Measurements from ENCODE around the gene ZBTB43. TPM values are rescaled to one million over a fixed set of nuclear protein-coding genes. Genes with fewer than 3 reads are reported as not detected.
A peak's percentile ranks its signal among the peaks of the same experiment; 100 is the strongest.
"Not testable (repeated sequence)": the region's sequence is repeated elsewhere in the genome, so short reads cannot be mapped to it uniquely, and the experiment has no call there.

Gene ZBTB43
- total and polyA plus RNA-seq, 3 experiments from 2014 or later = 14.6 to 22.8 (median 21.8) TPM

- no peaks in the 10 kb centered on the region for H3K27me3 ChIP-seq (ENCODE audit: insufficient read depth, low read length, poor library complexity, severe bottlenecking)
- H3K27ac ChIP-seq (ENCODE audit: low read depth, low read length) = peak overlapping the region; percentile 96
- H3K9me3 Mint-ChIP-seq = peaks cover 0 to 2% (median 0%) of the 10 kb centered on the region in 5 donors
- H3K27me3 Mint-ChIP-seq = peaks cover 0 to 2% of the 10 kb centered on the region in 2 donors
- DNase-seq = no peak
- CTCF ChIA-PET = interaction anchor here (1.1 kb wide), 1 partner anchor 99 kb away, joined by 4 read pairs; no protein-coding TSS in a partner anchor
- POLR2A ChIA-PET = interaction anchor here (1.8 kb wide), 1 partner anchor 83 kb away, joined by 9 read pairs; no protein-coding TSS in a partner anchor
- H3K4me3 Mint-ChIP-seq = peak overlapping the region; percentile 92 to 100 (median 94)
- H3K36me3 ChIP-seq (ENCODE audit: insufficient read depth, low read length) = peaks cover 7% of the 10 kb centered on the region
- H3K27ac Mint-ChIP-seq = peak overlapping the region; percentile 94 to 100 (median 99)
- no peaks in the 10 kb centered on the region for H3K9me3 ChIP-seq (ENCODE audit: low read length)
- peaks cover 23% of the 10 kb centered on the region for H3K4me1 ChIP-seq (ENCODE audit: insufficient read depth, low read length)
- H3K4me1 Mint-ChIP-seq = peaks cover 40 to 55% (median 55%) of the 10 kb centered on the region in 3 donors
- H3K36me3 Mint-ChIP-seq = peaks cover 0 to 33% (median 0%) of the 10 kb centered on the region in 3 donors
- peak overlapping the region; percentile 94 for H3K4me3 ChIP-seq (ENCODE audit: low read length)
These were observed 1.5 kb downstream of the ZBTB43 start for GRCh38 chr9:126806336-126806735.

DNA sequence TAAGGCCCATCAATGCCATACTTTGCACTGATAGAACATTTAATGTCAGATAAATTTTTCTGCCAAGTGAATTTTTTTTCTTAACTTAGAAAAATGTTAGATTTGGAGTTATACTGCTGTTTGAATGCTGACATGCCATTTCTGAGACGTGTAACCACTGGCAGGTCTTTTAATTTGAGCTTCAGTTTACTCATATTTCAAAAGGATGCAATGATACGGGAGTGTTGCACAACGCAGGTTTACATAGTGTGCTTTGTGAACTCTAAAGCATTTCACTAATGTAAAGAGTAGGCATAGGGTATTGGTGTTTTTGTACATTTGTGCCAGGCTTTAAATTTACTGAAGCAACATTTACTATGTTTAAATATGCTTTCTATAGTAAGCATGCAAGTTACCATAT lies 4.2 kb downstream of the ZBTB43 start:
- POLR2A ChIA-PET = no interaction called here
- H3K4me3 Mint-ChIP-seq = no peak overlapping the region

GRCh38 chr9:126810221-126810620 lies 5.4 kb downstream of the ZBTB43 start:
- POLR2A ChIA-PET; H3K4me3 ChIP-seq (ENCODE audit: low read length); H3K9me3 ChIP-seq (ENCODE audit: low read length); H3K27me3 Mint-ChIP-seq; H3K36me3 ChIP-seq (ENCODE audit: insufficient read depth, low read length); H3K27me3 ChIP-seq (ENCODE audit: insufficient read depth, low read length, poor library complexity, severe bottlenecking); CTCF ChIA-PET; H3K27ac ChIP-seq (ENCODE audit: low read depth, low read length); DNase-seq; H3K9me3 Mint-ChIP-seq: not testable (repeated sequence)
- peaks cover 20% of the 10 kb centered on the region for H3K4me1 ChIP-seq (ENCODE audit: insufficient read depth, low read length)
- Mint-ChIP-seq H3K4me3 (peak overlapping the region in 1 of 7 donors; percentile 51), H3K4me1 (peaks cover 50 to 69% (median 66%) of the 10 kb centered on the region in 3 donors), H3K36me3 (peaks cover 13 to 56% (median 15%) of the 10 kb centered on the region in 3 donors), H3K27ac (peak overlapping the region in 1 of 8 donors; percentile 64)

More for the DNA sequence above, 4.2 kb downstream of the ZBTB43 start:
- Histone ChIP-seq H3K9me3 (ENCODE audit: low read length) (no peaks in the 10 kb centered on the region), H3K4me3 (ENCODE audit: low read length) (no peak overlapping the region), H3K27ac (ENCODE audit: low read depth, low read length) (no peak overlapping the region), H3K27me3 (ENCODE audit: insufficient read depth, low read length, poor library complexity, severe bottlenecking) (no peaks in the 10 kb centered on the region), H3K36me3 (ENCODE audit: insufficient read depth, low read length) (peaks cover 7% of the 10 kb centered on the region), H3K4me1 (ENCODE audit: insufficient read depth, low read length) (peaks cover 23% of the 10 kb centered on the region)
- no peak for DNase-seq
- Mint-ChIP-seq H3K36me3 (peaks cover 4 to 54% (median 11%) of the 10 kb centered on the region in 3 donors), H3K27me3 (peaks cover 0 to 2% of the 10 kb centered on the region in 2 donors), H3K4me1 (peaks cover 54 to 74% (median 72%) of the 10 kb centered on the region in 3 donors), H3K27ac (peak overlapping the region in 1 of 8 donors; percentile 36), H3K9me3 (peaks cover 0 to 2% (median 0%) of the 10 kb centered on the region in 5 donors)
- CTCF ChIA-PET = interaction anchor here (1.3 kb wide), 1 partner anchor 9 kb away, joined by 3 read pairs; no protein-coding TSS in a partner anchor

- Mint-ChIP-seq H3K4me1 (peaks cover 39 to 62% (median 52%) of the 10 kb centered on the region in 3 donors), H3K4me3 (no peak overlapping the region), H3K27me3 (peaks cover 0 to 2% of the 10 kb centered on the region in 2 donors), H3K36me3 (peaks cover 28 to 67% (median 30%) of the 10 kb centered on the region in 3 donors), H3K27ac (no peak overlapping the region), H3K9me3 (peaks cover 4 to 13% (median 6%) of the 10 kb centered on the region in 5 donors)
- ChIA-PET CTCF (no interaction called here), POLR2A (no interaction called here)
- Histone ChIP-seq H3K27ac (ENCODE audit: low read depth, low read length) (no peak overlapping the region), H3K27me3 (ENCODE audit: insufficient read depth, low read length, poor library complexity, severe bottlenecking) (no peaks in the 10 kb centered on the region), H3K9me3 (ENCODE audit: low read length) (no peaks in the 10 kb centered on the region), H3K4me3 (ENCODE audit: low read length) (no peak overlapping the region), H3K4me1 (ENCODE audit: insufficient read depth, low read length) (no peaks in the 10 kb centered on the region), H3K36me3 (ENCODE audit: insufficient read depth, low read length) (peaks cover 7% of the 10 kb centered on the region)
- DNase-seq = no peak
These were observed 8.2 kb downstream of the ZBTB43 start for GRCh38 chr9:126813072-126813471.

DNA sequence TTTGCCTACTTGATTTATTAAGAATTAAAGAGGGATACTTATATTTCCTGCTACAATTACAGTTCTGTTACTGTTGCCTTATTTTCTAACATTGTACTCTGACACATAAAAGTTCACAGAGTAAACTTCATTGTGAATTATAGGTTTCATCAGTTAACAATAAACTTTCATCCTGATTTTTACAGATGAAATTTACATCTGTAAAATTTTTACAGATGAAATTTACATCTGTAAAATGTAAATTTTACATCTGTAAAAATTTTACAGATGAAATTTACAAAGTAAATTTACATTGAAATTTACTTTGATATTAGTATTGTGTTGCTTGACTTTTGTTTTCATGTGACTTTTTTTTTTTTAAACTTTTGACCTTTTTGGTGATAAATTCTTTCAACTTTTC lies 9.3 kb downstream of the ZBTB43 start:
- Mint-ChIP-seq H3K4me1 (peaks cover 34 to 58% (median 51%) of the 10 kb centered on the region in 3 donors), H3K4me3 (no peak overlapping the region), H3K9me3 (peaks cover 14 to 21% (median 15%) of the 10 kb centered on the region in 5 donors), H3K27ac (no peak overlapping the region), H3K36me3 (peaks cover 37 to 71% (median 38%) of the 10 kb centered on the region in 3 donors), H3K27me3 (peaks cover 0 to 2% of the 10 kb centered on the region in 2 donors)
- H3K9me3 ChIP-seq (ENCODE audit: low read length) = peaks cover 4% of the 10 kb centered on the region
- no peaks in the 10 kb centered on the region for H3K27me3 ChIP-seq (ENCODE audit: insufficient read depth, low read length, poor library complexity, severe bottlenecking)
- H3K4me3 ChIP-seq (ENCODE audit: low read length) = no peak overlapping the region
- H3K4me1 ChIP-seq (ENCODE audit: insufficient read depth, low read length) = no peaks in the 10 kb centered on the region
- ChIA-PET CTCF (no interaction called here), POLR2A (no interaction called here)
- no peak for DNase-seq
- peaks cover 15% of the 10 kb centered on the region for H3K36me3 ChIP-seq (ENCODE audit: insufficient read depth, low read length)
- H3K27ac ChIP-seq (ENCODE audit: low read depth, low read length) = no peak overlapping the region

GRCh38 chr9:126817615-126818014 lies 12.8 kb downstream of the ZBTB43 start:
- H3K4me1 Mint-ChIP-seq = peaks cover 38 to 67% (median 59%) of the 10 kb centered on the region in 3 donors
- peaks cover 47 to 80% (median 49%) of the 10 kb centered on the region in 3 donors for H3K36me3 Mint-ChIP-seq
- H3K9me3 Mint-ChIP-seq = peaks cover 16 to 28% (median 20%) of the 10 kb centered on the region in 5 donors
- H3K4me1 ChIP-seq (ENCODE audit: insufficient read depth, low read length); H3K4me3 Mint-ChIP-seq; H3K27ac Mint-ChIP-seq; H3K27ac ChIP-seq (ENCODE audit: low read depth, low read length); H3K9me3 ChIP-seq (ENCODE audit: low read length); H3K27me3 ChIP-seq (ENCODE audit: insufficient read depth, low read length, poor library complexity, severe bottlenecking); H3K27me3 Mint-ChIP-seq; DNase-seq; CTCF ChIA-PET; POLR2A ChIA-PET; H3K4me3 ChIP-seq (ENCODE audit: low read length): not testable (repeated sequence)
- peaks cover 14% of the 10 kb centered on the region for H3K36me3 ChIP-seq (ENCODE audit: insufficient read depth, low read length)

GRCh38 chr9:126818482-126818881 lies 13.6 kb downstream of the ZBTB43 start:
- Histone ChIP-seq H3K36me3 (ENCODE audit: insufficient read depth, low read length) (peaks cover 14% of the 10 kb centered on the region), H3K9me3 (ENCODE audit: low read length) (peaks cover 4% of the 10 kb centered on the region), H3K4me1 (ENCODE audit: insufficient read depth, low read length) (no peaks in the 10 kb centered on the region), H3K4me3 (ENCODE audit: low read length) (no peak overlapping the region), H3K27ac (ENCODE audit: low read depth, low read length) (no peak overlapping the region), H3K27me3 (ENCODE audit: insufficient read depth, low read length, poor library complexity, severe bottlenecking) (no peaks in the 10 kb centered on the region)
- Mint-ChIP-seq H3K4me1 (peaks cover 38 to 68% (median 57%) of the 10 kb centered on the region in 3 donors), H3K36me3 (peaks cover 45 to 81% (median 46%) of the 10 kb centered on the region in 3 donors), H3K9me3 (peaks cover 16 to 28% (median 20%) of the 10 kb centered on the region in 5 donors), H3K27me3 (peaks cover 0 to 2% of the 10 kb centered on the region in 2 donors), H3K4me3 (no peak overlapping the region), H3K27ac (no peak overlapping the region)
- no peak for DNase-seq
- POLR2A ChIA-PET = no interaction called here
- CTCF ChIA-PET = interaction anchor here (0.7 kb wide), 1 partner anchor 60 kb away, joined by 3 read pairs; no protein-coding TSS in a partner anchor

DNA sequence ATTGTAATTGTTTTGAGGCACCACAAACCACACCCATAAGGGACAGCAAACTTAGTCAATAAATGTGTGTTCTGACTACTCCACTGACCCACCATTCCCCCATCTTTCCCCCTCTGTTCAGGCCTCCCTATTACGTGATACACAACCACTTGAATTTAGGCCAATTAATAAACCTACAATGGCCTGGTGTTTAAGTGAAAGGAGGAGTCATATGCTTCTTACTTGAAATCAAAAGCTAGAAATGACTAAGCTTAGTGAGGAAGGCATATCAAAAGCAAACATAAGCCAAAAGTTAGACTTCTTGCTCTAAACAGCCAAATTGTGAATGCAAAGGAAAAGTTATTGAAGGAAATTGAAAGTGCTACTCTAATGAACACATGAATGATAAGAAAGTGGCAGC lies 14.6 kb downstream of the ZBTB43 start:
- DNase-seq = no peak

More for the DNA sequence above, 14.6 kb downstream of the ZBTB43 start:
- H3K4me3 ChIP-seq (ENCODE audit: low read length) = no peak overlapping the region
- no peaks in the 10 kb centered on the region for H3K27me3 ChIP-seq (ENCODE audit: insufficient read depth, low read length, poor library complexity, severe bottlenecking)
- CTCF ChIA-PET = no interaction called here
- H3K9me3 Mint-ChIP-seq = peaks cover 13 to 28% (median 20%) of the 10 kb centered on the region in 5 donors
- H3K4me1 ChIP-seq (ENCODE audit: insufficient read depth, low read length) = no peaks in the 10 kb centered on the region
- H3K27ac ChIP-seq (ENCODE audit: low read depth, low read length) = no peak overlapping the region
- H3K4me3 Mint-ChIP-seq = peak overlapping the region in 1 of 7 donors; percentile 37
- no peak overlapping the region for H3K27ac Mint-ChIP-seq
- H3K36me3 Mint-ChIP-seq = peaks cover 42 to 79% (median 43%) of the 10 kb centered on the region in 3 donors
- H3K36me3 ChIP-seq (ENCODE audit: insufficient read depth, low read length) = peaks cover 14% of the 10 kb centered on the region
- peaks cover 38 to 71% (median 62%) of the 10 kb centered on the region in 3 donors for H3K4me1 Mint-ChIP-seq
- H3K27me3 Mint-ChIP-seq = peaks cover 0 to 2% of the 10 kb centered on the region in 2 donors
- peaks cover 4% of the 10 kb centered on the region for H3K9me3 ChIP-seq (ENCODE audit: low read length)
- POLR2A ChIA-PET = no interaction called here

Data from CD8-positive, alpha-beta memory T cell (primary cell).